ENCODE measurements around the gene GALK1. TPM values are rescaled to one million over a fixed set of nuclear protein-coding genes. Genes with fewer than 3 reads are reported as not detected.

GALK1 gene
- total and polyA plus RNA-seq, 2 of the 13 experiments (the other 11 are each of a cell fraction or from before 2014, with no cell fraction given), result 59.9 to 93.6 TPM

DNA sequence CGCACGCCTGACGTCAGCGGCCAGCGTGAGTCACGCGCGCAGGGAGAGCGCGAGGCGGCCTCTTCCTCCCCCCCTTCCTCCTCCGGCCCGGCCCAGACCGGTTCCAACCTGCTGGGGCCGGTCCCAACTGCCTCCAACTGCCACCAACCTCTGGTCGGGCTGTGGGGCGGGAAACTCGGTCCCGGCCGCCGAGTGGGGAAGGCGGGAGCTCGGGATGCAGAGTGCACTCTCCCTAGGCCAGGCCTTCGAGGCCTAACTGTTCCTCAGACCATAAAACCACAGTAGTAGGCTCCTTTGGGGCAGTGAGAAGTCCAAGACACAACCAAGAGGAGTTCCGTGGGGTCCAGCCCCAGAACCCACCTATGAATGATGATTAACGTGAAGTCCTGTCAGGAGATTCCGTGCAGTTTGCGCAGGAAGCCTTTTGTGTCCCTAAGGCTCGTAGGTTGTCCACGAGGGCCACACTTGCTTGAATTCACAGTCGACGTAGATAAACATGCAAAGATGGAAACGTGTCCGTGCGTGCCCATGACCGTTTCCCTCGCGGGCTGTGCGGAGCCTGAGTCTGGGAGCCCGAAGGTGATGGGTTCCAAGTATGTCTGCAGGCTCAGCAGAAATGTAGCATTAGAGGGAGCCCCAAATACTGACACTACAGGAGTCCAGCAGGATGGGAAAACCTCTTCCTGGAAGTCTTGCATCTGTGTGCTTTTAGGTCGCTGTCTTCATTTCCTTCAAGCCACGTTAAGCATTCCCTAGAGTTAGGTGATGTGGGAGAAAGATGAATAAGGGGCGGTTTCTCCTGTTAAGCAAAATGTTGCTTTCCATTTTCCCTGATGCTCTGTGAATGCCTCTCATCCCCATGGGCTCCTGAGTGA lies 20.3 kb upstream of the GALK1 start (continued):
- TF ChIP-seq, protein P1, sequence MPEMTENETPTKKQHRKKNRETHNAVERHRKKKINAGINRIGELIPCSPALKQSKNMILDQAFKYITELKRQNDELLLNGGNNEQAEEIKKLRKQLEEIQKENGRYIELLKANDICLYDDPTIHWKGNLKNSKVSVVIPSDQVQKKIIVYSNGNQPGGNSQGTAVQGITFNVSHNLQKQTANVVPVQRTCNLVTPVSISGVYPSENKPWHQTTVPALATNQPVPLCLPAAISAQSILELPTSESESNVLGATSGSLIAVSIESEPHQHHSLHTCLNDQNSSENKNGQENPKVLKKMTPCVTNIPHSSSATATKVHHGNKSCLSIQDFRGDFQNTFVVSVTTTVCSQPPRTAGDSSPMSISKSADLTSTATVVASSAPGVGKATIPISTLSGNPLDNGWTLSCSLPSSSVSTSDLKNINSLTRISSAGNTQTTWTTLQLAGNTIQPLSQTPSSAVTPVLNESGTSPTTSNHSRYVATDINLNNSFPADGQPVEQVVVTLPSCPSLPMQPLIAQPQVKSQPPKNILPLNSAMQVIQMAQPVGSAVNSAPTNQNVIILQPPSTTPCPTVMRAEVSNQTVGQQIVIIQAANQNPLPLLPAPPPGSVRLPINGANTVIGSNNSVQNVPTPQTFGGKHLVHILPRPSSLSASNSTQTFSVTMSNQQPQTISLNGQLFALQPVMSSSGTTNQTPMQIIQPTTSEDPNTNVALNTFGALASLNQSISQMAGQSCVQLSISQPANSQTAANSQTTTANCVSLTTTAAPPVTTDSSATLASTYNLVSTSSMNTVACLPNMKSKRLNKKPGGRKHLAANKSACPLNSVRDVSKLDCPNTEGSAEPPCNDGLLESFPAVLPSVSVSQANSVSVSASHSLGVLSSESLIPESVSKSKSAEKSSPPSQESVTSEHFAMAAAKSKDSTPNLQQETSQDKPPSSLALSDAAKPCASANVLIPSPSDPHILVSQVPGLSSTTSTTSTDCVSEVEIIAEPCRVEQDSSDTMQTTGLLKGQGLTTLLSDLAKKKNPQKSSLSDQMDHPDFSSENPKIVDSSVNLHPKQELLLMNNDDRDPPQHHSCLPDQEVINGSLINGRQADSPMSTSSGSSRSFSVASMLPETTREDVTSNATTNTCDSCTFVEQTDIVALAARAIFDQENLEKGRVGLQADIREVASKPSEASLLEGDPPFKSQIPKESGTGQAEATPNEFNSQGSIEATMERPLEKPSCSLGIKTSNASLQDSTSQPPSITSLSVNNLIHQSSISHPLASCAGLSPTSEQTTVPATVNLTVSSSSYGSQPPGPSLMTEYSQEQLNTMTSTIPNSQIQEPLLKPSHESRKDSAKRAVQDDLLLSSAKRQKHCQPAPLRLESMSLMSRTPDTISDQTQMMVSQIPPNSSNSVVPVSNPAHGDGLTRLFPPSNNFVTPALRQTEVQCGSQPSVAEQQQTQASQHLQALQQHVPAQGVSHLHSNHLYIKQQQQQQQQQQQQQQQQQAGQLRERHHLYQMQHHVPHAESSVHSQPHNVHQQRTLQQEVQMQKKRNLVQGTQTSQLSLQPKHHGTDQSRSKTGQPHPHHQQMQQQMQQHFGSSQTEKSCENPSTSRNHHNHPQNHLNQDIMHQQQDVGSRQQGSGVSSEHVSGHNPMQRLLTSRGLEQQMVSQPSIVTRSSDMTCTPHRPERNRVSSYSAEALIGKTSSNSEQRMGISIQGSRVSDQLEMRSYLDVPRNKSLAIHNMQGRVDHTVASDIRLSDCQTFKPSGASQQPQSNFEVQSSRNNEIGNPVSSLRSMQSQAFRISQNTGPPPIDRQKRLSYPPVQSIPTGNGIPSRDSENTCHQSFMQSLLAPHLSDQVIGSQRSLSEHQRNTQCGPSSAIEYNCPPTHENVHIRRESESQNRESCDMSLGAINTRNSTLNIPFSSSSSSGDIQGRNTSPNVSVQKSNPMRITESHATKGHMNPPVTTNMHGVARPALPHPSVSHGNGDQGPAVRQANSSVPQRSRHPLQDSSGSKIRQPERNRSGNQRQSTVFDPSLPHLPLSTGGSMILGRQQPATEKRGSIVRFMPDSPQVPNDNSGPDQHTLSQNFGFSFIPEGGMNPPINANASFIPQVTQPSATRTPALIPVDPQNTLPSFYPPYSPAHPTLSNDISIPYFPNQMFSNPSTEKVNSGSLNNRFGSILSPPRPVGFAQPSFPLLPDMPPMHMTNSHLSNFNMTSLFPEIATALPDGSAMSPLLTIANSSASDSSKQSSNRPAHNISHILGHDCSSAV (CRISPR knock-in tag; IDR thresholded peaks at IDR 0.05; ENCODE audit: borderline replicate concordance), result no peak
- TF ChIP-seq, protein P2, sequence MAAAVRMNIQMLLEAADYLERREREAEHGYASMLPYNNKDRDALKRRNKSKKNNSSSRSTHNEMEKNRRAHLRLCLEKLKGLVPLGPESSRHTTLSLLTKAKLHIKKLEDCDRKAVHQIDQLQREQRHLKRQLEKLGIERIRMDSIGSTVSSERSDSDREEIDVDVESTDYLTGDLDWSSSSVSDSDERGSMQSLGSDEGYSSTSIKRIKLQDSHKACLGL (CRISPR knock-in tag; IDR thresholded peaks at IDR 0.05), result peak; percentile 90
- TF ChIP-seq RNF2 (conservative IDR thresholded peaks at IDR 0.05; ENCODE audit: low read depth) (peak; percentile 88), PITX1 (CRISPR knock-in tag; IDR thresholded peaks at IDR 0.05) (peak; percentile 84)
- TF ChIP-seq, protein P3, sequence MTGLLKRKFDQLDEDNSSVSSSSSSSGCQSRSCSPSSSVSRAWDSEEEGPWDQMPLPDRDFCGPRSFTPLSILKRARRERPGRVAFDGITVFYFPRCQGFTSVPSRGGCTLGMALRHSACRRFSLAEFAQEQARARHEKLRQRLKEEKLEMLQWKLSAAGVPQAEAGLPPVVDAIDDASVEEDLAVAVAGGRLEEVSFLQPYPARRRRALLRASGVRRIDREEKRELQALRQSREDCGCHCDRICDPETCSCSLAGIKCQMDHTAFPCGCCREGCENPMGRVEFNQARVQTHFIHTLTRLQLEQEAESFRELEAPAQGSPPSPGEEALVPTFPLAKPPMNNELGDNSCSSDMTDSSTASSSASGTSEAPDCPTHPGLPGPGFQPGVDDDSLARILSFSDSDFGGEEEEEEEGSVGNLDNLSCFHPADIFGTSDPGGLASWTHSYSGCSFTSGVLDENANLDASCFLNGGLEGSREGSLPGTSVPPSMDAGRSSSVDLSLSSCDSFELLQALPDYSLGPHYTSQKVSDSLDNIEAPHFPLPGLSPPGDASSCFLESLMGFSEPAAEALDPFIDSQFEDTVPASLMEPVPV (CRISPR knock-in tag; IDR thresholded peaks at IDR 0.05), result peak; percentile 79
- TF ChIP-seq, protein P4, sequence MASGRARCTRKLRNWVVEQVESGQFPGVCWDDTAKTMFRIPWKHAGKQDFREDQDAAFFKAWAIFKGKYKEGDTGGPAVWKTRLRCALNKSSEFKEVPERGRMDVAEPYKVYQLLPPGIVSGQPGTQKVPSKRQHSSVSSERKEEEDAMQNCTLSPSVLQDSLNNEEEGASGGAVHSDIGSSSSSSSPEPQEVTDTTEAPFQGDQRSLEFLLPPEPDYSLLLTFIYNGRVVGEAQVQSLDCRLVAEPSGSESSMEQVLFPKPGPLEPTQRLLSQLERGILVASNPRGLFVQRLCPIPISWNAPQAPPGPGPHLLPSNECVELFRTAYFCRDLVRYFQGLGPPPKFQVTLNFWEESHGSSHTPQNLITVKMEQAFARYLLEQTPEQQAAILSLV (CRISPR knock-in tag; IDR thresholded peaks at IDR 0.05; ENCODE audit: borderline replicate concordance), result peak; percentile 76
- TF ChIP-seq, protein P5, sequence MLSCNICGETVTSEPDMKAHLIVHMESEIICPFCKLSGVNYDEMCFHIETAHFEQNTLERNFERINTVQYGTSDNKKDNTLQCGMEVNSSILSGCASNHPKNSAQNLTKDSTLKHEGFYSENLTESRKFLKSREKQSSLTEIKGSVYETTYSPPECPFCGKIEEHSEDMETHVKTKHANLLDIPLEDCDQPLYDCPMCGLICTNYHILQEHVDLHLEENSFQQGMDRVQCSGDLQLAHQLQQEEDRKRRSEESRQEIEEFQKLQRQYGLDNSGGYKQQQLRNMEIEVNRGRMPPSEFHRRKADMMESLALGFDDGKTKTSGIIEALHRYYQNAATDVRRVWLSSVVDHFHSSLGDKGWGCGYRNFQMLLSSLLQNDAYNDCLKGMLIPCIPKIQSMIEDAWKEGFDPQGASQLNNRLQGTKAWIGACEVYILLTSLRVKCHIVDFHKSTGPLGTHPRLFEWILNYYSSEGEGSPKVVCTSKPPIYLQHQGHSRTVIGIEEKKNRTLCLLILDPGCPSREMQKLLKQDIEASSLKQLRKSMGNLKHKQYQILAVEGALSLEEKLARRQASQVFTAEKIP (CRISPR knock-in tag; IDR thresholded peaks at IDR 0.05; ENCODE audit: borderline replicate concordance), result no peak
- TF ChIP-seq, protein P6, sequence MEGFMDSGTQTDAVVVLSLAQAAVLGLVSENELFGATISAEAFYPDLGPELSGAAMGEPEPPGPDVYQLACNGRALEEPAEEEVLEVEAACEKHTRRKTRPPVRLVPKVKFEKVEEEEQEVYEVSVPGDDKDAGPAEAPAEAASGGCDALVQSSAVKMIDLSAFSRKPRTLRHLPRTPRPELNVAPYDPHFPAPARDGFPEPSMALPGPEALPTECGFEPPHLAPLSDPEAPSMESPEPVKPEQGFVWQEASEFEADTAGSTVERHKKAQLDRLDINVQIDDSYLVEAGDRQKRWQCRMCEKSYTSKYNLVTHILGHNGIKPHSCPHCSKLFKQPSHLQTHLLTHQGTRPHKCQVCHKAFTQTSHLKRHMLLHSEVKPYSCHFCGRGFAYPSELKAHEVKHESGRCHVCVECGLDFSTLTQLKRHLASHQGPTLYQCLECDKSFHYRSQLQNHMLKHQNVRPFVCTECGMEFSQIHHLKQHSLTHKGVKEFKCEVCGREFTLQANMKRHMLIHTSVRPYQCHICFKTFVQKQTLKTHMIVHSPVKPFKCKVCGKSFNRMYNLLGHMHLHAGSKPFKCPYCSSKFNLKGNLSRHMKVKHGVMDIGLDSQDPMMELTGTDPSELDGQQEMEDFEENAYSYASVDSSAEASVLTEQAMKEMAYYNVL (CRISPR knock-in tag; IDR thresholded peaks at IDR 0.05; ENCODE audit: borderline replicate concordance), result no peak; the same call in 1 of the 2 replicates
- TF ChIP-seq, protein P7, sequence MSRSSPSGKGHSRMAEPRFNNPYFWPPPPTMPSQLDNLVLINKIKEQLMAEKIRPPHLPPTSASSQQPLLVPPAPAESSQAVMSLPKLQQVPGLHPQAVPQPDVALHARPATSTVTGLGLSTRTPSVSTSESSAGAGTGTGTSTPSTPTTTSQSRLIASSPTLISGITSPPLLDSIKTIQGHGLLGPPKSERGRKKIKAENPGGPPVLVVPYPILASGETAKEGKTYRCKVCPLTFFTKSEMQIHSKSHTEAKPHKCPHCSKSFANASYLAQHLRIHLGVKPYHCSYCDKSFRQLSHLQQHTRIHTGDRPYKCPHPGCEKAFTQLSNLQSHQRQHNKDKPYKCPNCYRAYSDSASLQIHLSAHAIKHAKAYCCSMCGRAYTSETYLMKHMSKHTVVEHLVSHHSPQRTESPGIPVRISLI (CRISPR knock-in tag; IDR thresholded peaks at IDR 0.05; ENCODE audit: borderline replicate concordance), result no peak

Measured in HepG2 (cell line).